ENCODE data around the gene METTL23.
A peak's percentile ranks its signal among the peaks of the same experiment; 100 is the strongest.
"Not testable (repeated sequence)": the region's sequence is repeated elsewhere in the genome, so short reads cannot be mapped to it uniquely, and the experiment has no call there.

METTL23 gene

GRCh38 chr17:76696763-76697701, 29.6 kb upstream of the METTL23 start:
- DNase-seq = no peak

DNA sequence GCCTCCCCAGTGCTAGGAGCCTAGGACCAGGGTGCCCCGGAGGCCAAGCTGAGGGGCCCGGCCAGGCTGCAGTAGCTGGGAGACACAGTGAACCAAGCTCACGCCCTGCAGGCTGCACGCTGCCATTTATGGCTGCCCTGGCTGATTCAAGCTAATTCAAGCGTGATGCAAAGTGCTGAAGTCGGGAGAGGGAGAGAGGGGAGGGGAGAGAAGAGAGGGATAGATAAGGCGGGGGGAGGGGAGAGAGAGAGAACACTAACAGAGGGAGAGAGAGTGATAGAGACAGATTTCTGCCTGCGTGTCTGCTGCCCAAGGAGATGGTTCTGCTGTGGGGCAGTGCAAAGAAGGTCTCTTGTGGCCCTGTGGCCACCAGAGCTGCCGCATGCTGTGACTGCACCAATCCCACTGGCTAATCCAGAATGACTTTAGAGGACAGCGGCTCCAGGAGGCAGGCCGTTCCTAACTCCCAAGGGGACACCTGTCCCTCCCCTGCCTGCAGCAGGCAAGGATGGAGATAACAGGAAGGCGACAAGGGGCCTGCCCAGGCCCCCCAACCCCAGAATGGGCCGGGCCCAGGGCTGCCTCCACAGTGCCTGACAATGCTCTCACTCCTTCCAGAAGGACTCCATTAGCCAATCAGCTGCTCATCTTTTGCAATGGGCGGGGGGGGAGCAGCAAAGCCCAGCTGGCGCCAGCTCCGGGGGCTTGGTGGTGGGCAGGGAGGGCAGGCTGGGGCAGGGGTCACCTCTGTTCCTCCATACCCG, 28.8 kb upstream of the METTL23 start:
- DNase-seq = peak; percentile 62

GRCh38 chr17:76698466-76698977, 28.1 kb upstream of the METTL23 start:
- DNase-seq = not testable (repeated sequence)

DNA sequence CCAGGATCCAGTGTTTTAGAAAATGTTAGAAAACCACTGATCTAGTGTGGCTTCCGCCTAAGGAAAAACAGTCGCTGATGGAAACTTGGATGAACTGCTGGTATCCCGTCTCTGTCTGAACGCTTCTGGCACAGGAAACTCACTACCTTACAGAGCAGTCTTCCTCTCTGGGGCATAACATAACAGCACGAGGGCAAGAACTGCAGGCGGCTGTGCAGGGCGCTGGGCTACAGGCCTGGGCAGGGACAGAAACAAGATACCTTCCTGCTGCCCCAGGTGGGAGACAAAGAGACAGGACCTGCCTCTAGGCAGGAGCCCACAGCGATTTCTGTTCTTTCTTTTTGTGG, 26.4 kb upstream of the METTL23 start:
- no peak for DNase-seq

- DNase-seq = peak; percentile 77
Measured at GRCh38 chr17:76700617-76701470, 25.8 kb upstream of the METTL23 start.

DNA sequence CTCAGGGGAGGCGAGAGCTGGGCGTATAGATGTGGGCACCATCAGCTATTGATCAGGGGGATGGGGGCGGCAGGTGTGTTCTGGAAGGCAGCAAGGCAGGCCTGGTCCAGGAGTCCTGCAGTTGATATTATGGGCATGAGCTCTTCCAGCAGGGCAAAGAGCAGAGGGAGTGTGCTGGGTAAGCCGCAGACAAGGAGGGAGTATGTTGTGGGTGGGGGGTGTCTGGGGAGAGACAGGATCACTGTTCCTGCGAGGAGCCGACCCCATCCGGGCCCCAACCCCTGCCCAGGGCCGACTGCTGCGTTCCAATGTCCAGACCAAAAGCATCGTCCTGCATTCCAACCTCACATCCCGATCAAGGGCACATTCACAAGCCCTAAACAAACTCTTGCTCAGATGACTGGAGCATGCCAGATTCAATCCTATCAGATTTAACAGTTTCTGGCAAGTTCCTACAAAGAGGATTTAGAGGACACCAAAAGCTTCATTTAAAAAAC, 25.1 kb upstream of the METTL23 start:
- no peak for DNase-seq

GRCh38 chr17:76702076-76702475, 24.6 kb upstream of the METTL23 start:
- DNase-seq = no peak

DNA sequence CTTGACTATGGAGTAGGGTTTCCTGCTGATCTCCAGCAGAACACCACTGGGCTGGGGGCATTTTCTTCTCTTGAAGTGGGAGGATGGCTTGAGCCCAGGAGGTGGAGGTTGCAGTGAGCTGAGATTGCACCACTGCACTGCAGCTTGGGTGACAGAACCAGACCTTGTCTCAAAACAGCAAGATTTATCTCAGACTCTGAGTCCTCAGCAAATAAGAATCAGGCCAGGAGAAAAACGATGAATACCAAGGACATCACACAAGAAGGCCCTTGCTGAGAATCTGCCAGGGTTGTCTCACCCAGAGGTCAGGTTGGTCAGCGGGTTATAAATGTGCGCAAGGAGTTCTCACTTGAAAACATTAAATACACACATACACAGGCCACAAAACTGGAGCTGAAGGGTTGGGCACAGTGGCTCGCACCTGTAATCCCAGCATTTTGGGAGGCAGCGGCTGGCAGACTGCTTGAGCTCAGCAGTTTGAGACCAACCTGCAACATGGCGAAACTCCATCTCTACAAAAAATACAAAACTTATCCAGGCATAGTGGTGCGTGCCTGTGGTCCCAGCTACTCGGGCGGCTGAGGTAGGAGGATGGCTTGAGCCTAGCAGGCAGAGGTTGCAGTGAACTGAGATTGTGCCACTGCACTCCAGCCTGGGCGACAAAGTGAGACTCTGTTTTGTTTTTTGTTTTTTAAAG, 23.6 kb upstream of the METTL23 start:
- DNase-seq = no peak

DNA sequence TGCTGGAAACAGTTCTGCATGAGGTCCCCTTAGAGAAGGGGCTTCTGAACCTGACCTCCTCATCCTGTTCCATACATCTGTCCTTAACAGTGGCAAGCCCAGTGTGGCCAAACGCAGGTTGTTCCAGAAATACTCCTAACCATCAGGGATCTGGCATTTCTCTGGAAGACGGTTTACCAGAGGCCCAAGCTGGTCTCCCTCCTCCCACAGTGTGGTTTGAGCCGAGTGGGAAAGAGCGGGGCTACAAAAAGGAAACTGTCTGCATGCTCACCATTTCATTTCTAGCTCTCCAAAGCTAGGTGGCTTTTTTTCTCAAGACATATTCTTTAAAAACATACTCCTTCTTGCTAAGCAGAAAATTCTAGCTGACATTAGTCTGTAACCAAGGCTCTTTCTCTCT, 21.8 kb upstream of the METTL23 start:
- no peak for DNase-seq

GRCh38 chr17:76706817-76707216, 19.8 kb upstream of the METTL23 start:
- no peak for DNase-seq

DNA sequence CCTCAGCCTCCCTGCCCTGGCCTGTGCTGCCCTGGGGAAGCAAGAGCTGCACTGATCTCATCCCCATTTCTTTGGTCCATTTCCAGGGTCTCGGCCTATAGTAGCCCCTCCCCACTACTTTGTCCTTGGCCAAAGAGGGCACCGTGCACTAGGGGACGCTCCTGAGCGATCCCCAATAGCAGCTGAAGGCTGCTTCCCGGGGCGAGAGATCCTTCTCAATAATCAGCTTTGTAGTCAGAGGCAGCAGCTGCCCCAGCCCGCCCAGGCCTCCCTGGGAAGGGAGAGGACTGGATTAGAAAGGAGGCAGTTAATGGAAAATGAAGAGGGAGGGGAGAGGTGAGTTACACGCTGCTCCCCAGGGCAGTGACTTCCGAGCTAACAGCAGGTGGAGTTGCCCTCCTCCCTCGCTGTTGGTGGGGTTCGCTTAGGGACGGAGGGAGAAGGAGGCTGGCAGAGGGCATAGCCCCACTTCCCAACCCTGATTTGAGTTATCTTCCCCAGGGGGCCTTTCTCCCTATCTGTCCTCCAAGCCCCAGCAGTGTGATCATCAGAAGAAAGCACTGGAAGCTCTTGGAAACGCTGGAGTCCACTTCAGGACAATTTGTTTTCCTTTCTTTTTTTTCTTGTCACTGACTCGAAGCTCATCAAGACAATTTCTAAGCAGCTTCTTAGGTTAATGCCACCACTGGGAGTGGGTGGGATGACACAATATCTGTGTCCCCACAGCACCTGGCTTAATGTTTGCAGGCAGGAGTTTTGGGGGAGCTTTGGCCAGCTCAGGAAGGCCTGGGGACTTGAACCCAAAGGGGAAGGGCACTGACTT, 18.4 kb upstream of the METTL23 start:
- no peak for DNase-seq

GRCh38 chr17:76709077-76709950, 17.3 kb upstream of the METTL23 start:
- DNase-seq = no peak

GRCh38 chr17:76709951-76710862, 16.4 kb upstream of the METTL23 start:
- not testable (repeated sequence) for DNase-seq

GRCh38 chr17:76710863-76711611, 15.6 kb upstream of the METTL23 start, which contains the start of gene MXRA7:
TSS of gene MXRA7 (minus strand) at chr17:76710965. CDS start at chr17:76710946, 19 bp downstream.
- no peak for DNase-seq

DNA sequence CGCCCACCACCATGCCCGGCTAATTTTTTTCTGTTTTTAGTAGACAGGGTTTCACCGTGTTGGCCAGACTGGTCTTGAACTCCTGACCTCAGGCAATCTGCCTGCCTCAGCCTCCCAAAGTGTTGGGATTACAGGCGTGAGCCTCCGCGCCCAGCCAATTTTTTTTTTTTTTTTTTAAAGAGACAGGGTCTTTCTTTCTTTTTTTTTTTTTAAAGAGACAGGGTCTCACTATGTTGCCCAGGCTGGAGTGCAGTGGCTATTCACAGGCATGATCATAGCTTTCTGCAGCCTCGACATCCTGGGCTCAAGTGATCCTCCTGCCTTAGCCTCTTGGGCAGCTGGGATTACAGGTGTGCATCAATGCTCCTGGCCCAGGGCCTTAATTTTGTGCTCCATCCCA, 14.3 kb upstream of the METTL23 start:
- DNase-seq = not testable (repeated sequence)

DNA sequence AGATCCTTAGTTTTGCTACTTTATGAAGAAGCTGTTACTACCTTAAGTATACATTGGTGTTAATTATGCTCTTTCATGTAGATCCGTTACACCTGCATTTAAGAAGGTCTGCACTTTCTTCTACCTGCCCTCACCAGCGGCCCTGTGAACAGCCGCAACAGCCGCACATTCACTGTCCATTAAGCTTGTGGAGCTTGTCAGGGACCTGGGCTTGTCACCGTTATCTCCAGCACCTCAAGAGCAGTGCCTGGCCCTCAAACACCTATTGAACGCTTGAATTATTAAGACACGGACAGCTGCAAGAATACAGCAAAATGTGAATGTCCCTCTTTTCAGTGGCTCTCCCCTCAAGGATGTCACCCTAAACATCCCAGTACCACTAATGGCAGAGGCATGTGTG, 12.9 kb upstream of the METTL23 start:
- DNase-seq = no peak

GRCh38 chr17:76714336-76714735, 12.3 kb upstream of the METTL23 start:
- no peak for DNase-seq
